Renal cortical epithelial cell (primary cell): ENCODE data around the gene HAUS5. TPM values are rescaled to one million over a fixed set of nuclear protein-coding genes. Genes with fewer than 3 reads are reported as not detected.

ENCODE experiments used
- DNase-seq: peaks from one replicate; pipeline ENCODE4 v3.0.0-alpha.2; 2011; ENCODE audit warnings: low read depth
- total RNA-seq: library from RNA; depleted of rRNA; stranded (reverse); fragments of >200 nt; gene quantifications from 2 replicates; pipeline ENCODE4 v1.2.3, GENCODE V29; 2014

The HAUS5 gene
- total RNA-seq, 1 donor from 2014 or later = 5.1 TPM

DNA sequence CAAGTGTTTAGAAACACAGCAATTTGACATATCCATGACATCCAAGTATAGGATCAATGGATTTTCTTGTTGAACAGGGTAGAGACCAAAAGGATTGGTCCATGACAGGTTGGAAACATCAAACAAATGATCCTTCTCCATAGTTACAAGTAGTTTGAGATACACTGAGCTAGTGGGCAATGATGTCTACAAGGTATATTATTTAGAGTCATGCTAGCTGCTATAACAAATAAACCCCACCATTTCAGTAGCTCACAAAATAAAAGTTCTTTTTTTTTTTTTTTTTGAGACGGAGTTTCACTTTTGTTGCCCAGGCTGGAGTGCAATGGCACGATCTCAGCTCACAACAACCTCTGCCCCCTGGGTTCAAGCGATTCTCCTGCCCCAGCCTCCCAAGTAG is 4.9 kb upstream of the HAUS5 start:
- DNase-seq = no peak

DNA sequence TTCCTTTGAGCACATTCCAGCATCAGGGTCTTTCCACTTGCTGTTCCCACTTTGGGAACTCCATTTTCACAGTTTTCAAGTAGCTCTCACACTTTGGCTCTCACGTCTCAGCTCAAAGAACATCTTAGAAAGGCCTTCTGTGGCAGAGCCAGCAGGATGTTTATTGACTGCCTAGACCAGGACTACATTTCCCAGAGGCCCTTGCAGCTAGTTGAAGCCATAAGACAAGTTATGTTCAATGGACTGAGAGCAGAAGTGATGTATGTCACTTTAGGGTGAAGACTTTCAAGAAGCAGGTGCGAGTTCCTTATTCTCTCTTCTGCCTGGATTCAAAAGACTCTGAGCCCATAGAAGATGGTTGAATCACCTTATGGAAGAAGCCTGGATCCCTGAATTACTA is 4.3 kb upstream of the HAUS5 start:
- no peak for DNase-seq

DNA sequence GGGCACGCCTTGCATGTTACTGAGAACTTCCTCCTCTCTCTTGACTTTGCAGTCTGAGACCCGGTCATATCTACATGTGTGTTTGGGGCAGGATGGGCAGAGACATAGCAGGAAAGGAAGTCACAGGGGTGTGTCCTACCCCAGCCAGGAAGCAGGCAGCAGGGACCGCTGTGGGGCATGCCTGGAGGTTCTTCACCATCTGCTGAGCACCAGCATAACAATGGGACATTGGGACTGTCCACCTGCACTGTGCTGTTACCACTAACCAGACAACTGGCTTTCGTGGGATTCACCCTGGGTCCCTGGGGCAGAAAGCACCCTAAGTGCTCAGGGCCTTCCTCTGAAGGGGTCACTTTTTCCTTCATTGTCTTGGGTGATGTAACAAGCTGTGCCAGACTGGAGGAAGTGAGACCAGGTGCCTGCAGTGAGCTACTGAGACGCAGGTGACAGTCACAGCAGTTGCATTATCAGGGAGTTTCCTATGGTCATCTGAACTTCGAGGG is 2.6 kb upstream of the HAUS5 start:
- DNase-seq = no peak

DNA sequence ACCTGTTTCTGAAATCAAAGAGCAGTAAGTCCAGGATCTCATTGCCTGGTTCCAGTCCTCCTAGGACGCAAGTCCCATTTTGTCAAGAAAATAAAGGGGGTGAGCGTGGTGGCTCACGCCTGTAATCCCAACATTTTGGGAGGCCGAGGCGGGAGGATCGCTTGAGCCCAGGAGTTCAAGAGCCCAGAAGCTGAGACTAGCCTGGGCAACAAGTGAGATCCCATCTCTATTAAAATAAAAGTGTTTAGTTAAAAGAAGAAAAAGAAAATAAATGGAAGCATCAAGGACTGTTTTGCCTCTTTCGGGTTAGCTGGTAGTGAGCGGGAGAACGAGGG is 344 bp upstream of the HAUS5 start:
- DNase-seq = no peak

DNA sequence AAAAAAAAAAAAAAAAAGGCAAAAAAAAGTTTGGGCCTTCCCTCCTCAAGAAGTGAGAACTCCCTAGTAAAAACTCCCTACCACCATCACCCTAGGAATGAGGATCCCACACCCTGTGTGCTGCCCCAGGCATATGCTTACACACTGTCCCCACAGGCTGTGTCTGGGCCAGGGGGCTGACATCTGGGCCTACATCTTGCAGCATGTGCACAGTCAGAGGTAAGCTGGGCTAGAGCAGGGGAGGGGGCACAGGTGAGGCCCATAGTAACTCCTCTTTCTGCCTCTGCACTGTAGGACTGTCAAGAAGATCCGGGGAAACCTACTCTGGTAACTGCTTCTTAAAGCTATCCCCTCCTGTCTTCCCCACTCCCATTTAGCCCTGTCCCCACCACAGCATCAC is 1.0 kb downstream of the HAUS5 start:
- DNase-seq = no peak

DNA sequence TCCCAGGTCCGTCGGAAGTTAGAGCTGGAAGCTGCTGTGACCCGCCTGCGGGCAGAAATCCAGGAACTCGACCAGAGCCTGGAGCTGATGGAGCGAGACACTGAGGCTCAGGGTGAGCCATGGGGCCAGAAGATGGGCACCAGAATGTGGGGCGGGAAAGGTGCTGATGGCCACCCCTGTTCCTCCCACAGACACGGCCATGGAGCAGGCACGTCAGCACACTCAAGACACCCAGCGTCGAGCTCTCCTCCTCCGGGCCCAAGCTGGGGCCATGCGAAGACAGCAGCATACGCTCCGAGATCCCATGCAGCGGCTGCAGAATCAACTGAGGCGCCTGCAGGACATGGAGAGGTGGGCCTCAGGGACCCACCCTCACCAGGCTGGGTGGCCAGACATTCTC is 2.5 kb downstream of the HAUS5 start:
- DNase-seq = no peak

DNA sequence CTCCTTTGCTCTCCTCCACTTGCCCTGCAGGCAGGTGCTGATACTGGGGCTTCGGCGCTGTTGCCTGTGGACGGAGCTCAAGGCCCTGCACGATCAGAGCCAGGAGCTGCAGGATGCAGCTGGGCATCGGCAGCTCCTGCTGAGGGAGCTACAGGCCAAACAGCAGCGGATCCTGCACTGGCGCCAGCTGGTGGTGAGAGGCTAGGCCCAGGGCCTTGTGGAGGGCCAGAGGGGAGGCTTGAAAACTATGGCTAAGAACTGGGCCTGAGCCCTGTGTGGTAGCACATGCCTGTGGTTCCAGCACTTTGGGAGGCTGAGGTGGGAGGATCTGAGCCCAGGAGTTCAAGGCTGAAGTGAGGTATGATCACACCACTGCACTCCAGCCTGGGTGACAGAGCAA is 6.3 kb downstream of the HAUS5 start:
- no peak for DNase-seq

DNA sequence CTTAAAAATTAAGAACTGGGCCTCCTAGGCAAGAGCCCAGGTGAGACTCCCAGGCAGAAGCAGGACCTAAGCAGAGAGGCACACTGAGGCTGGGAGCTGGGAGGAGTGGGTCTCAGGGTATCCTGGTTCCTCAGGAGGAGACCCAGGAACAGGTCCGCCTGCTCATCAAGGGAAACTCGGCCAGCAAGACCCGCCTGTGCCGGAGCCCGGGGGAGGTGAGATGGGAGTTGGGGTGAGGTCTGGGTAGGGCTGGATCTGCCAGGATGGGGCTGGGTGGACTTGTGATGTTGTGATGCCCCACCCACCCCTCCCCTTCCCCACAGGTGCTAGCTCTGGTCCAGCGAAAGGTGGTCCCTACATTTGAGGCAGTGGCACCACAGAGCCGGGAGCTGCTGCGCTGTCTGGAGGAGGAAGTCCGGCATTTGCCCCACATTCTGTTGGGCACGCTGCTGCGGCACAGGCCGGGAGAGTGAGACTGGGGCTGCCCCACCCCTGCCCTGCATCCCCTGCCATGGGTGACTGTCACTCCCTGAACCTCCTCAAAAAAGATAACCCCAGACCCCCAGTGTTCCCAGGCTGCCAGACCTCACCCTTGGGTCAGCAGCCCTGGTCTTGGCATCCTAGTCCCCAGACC is 6.9 kb downstream of the HAUS5 start:
- no peak for DNase-seq

DNA sequence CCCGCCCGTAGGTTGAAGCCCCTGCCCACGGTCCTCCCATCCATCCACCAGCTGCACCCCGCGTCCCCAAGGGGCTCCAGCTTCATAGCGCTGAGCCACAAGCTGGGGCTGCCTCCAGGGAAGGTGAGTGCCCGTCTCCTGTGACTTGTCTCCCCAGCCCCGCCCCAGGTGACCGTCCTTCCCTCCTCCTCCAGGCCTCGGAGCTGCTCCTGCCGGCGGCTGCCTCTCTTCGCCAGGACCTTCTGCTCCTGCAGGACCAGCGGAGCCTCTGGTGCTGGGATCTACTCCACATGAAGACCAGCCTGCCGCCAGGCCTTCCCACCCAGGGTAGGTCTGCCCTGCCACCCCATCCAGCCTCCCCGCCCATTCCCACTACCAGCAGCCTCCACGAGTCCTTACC is 7.5 kb downstream of the HAUS5 start:
- no peak for DNase-seq

DNA sequence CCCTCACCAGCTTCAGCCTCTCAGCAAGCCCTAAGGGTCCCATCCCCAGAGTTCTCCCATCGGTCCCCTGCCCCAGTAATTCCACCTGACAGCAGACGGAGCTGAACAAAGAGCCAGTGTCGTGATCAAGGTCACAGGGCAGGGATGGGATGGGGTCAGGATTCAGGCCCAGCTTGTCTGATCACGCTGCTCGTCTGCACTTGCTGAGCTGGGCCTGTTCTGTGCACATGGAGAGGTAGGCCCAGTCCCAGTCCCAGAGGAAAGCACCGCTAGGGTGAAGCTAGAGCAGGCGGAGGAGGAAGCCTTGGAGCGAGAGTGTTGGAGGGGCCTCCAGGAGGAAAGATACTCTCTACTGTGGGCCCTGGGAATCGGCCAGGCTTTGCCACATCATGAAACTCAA is 9.2 kb downstream of the HAUS5 start:
- DNase-seq = no peak

DNA sequence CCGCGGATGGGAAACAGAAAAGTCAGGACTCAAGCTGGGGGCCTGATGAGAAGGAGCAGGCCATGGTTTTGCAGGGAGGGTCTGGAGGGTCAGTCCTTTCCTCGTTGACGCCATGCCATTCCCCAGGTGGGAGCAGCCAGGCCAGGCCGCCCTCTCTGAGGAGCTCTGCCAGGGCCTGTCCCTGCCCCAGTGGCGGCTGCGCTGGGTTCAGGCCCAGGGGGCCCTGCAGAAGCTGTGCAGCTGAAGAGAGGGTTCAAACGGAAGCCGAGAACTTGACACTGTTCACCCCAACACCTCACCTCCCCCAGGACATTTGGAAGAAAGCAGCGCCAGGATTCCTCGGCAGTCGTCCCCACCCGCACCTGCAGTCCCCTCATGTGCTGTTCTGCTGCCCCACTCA is 10.2 kb downstream of the HAUS5 start:
- DNase-seq = no peak

DNA sequence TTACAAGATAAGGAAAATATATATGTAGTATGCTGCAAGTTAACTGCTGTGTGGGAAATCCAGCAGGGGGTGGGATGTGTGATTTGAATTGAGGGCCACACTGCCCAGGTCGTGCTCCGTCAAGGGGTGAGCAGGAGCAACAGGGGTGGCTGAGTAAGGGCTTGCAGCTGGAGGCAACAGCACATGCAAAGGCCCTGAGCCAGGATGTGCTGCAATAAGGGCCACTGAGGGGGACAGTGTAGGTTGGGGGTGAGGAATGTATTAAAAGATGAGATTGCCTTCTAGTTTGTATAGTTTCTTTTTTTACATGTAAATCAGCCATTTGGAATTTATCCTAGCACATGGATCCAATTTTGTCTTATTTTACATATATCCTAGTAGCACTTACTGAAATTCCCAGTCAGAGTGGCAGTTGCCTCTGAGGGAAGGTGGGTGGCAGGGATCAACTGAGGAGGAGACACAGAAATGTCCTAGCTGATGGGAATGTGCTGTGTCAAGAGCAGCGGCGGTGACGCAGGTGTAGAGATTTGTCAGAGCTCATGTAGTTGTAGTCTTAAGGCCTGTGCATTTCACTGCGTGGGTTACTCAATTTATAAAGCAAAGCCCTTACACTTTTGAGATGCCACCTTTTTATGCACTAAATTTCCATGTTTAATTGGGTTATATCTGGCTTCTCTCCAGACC is 10.9 kb downstream of the HAUS5 start:
- no peak for DNase-seq

DNA sequence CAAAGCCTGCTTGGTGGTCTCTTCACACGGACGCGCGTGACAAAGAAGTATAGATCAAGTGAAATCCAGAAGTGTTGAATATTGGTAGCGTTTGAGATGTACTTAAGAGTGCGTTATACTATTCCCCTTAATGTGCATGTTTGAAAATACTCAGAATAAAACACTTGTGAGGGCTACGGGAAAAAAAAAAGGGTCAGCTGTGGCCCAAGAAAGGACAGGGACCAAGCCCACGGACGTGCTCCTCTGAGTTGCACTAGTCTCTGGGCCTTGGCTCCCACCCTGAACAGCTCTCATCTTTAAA is 15.7 kb downstream of the HAUS5 start:
- no peak for DNase-seq

DNA sequence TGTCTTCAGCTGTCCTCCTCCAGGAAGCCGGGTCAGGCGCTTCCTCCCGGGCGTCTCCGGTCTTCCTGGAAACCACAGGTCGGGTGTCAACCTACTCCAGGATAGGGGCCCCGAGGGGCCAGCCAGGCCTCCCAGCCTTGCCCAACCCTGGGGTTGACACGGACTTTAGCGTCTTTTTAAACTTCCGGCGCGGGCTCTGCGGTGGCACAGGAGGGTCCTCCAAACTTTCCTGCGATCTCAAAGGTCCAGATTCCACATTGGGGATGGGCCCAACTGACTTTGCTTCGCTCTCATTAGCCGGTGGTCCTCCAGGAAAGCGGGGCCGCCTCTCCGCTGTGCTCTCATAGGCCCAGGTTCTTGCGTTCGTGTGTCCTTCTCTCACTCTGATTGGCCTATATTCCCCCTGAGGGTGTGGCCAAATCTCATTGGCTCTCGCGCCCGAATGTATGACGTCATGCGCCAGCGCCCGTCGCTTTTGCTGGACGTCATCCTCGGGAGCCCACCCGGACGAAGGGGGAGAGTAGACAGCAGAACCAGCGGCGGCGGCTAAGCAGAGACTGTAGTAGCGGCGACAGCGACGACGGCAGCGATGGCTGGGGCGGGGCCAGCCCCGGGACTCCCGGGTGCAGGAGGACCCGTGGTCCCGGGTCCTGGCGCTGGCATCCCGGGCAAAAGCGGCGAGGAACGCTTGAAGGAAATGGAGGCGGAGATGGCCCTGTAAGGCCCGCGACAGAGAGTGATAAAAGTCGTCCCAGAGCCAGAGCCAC is 16.2 kb downstream of the HAUS5 start, which contains the start of gene RBM42:
Gene RBM42 (plus strand): TSS at position 472 of the 767 bp plus-strand sequence. CDS start 118 bp downstream, at position 590.
- DNase-seq = peak; percentile 98

DNA sequence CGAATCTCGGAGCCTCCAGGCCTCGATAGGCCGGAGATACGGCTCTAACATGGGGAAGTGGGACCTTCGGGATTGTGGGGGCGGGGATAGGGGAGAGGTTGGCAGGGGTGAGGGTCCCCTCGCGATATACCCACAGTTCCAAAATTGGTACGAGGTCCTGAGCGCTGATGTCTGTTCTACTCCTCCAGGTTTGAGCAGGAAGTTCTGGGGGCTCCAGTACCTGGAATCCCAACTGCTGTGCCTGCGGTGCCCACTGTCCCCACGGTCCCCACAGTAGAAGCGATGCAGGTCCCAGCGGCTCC is 16.7 kb downstream of the HAUS5 start:
- DNase-seq = no peak

DNA sequence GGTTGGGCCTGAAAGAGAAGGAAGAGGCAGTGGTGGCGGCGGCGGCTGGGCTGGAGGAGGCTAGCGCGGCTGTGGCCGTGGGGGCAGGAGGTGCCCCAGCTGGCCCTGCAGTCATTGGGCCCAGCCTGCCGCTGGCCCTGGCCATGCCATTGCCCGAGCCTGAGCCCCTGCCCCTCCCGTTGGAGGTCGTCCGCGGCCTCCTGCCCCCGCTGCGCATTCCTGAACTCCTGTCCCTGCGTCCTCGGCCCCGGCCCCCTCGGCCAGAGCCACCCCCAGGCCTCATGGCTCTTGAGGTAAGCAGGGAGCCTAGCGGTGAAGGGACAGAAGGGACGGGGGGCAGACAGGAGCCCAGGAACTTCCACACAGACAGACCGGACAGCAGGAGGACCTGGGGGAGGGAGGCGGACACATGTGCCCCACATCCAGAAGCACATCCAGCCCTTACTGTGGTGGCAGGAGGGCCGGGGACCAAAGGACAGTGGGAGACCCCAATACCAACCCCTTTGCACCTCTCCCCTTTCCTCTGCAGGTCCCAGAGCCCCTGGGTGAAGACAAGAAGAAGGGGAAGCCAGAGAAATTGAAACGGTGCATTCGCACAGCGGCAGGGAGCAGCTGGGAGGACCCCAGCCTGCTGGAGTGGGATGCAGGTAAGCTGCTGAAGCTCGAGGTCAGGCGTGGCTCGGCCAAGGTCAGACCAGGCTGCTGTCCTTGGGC is 21.3 kb downstream of the HAUS5 start:
- DNase-seq = no peak

DNA sequence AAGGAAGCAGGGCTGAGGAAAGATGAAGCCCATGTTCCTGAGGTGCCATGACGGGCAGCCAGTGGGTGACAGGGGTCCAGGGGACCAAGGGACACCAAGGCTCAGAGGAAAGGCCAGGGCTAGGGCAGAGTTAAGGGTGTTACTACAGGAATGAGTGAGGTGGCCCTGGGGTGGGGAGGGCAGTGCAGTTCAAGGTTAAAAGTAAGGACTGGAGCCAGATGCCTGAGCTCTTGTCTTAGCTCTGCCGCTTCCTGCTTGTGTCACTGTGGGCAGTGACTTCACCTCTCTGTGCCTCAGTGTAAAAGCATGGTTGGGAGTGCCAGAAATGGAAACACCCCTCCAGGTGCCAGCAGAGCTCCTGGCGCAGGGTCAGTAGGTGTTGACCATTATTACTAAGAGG is 24.1 kb downstream of the HAUS5 start:
- no peak for DNase-seq

DNA sequence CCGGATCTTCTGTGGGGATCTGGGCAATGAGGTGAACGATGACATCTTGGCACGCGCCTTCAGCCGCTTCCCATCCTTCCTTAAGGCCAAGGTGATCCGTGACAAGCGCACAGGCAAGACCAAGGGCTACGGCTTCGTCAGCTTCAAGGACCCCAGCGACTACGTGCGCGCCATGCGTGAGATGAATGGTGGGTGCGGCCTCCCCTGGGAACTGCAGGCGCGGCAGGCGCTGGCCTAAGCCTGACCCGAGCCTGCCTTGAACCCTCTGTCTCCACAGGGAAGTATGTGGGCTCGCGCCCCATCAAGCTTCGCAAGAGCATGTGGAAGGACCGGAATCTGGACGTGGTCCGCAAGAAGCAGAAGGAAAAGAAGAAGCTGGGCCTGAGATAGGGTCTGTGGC is 24.6 kb downstream of the HAUS5 start:
- DNase-seq = no peak

DNA sequence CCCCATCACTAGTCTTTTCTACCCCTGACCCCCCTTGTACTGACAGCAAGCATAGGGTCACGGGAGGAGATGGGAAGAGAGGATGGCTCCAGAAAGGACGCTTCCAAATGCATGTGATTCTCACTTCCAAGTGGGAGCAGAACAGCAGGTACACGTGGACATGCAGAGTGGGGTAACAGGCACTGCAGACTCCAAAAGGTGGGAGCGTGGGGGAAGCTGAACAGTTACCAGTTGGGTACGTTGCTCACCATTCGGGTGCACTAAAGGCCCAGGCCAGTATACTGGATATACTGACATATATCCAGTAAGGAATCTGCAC is 26.7 kb downstream of the HAUS5 start:
- no peak for DNase-seq

DNA sequence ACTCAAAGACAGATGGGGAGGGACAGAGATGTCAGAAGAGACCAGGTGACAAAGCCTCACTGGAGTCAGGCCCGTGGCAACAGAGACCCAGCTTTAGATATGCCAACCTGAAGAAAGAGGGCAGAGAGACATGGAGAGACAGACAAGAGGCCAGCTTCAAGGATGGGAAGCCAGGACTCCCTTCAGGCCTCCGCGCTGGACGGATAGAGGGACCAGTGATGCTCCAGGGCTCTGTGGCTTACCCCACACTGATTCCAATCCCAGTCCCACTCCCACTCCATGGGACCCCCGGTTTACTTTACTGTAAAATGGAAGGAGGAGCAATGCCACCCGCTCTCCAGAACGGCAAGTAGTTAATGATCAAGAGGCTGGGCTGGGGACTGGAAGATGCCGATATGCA is 27.3 kb downstream of the HAUS5 start:
- no peak for DNase-seq

DNA sequence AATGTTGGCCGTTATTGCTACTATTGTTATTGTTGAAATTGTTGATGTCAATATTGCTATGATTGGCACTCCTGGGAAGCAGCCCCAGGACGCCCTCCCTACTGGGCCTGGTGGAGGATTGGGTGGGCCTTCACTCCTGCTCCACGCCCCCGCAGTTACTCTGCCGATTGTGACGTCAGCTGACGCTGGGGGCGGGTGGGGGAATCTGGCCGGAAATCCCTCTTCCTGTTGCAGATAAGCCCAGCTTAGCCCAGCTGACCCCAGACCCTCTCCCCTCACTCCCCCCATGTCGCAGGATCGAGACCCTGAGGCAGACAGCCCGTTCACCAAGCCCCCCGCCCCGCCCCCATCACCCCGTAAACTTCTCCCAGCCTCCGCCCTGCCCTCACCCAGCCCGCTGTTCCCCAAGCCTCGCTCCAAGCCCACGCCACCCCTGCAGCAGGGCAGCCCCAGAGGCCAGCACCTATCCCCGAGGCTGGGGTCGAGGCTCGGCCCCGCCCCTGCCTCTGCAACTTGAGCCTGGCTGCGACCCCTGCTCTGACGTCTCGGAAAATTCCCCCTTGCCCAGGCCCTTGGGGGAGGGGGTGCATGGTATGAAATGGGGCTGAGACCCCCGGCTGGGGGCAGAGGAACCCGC is 29.1 kb downstream of the HAUS5 start, which contains the start of gene ETV2:
Gene ETV2 (plus strand): TSS at position 231 of the 637 bp plus-strand sequence. CDS start 716 bp downstream, outside the sequence.
- no peak for DNase-seq

DNA sequence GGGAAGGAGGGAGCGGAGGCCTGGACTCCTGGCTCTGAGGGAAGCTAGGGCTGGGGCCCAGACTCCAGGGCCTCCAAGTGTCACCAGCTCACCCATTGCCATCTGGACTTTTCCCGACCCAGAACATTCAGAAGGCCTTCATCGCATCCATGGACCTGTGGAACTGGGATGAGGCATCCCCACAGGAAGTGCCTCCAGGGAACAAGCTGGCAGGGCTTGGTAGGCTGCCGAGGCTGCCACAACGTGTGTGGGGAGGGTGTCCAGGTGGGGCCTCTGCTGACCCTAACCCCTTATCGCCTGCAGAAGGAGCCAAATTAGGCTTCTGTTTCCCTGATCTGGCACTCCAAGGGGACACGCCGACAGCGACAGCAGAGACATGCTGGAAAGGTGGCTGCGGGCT is 29.8 kb downstream of the HAUS5 start:
- DNase-seq = no peak
